IPS DF 6.9 (cell line): Measurements from ENCODE around the gene TIPIN.
"Not testable (repeated sequence)": the region's sequence is repeated elsewhere in the genome, so short reads cannot be mapped to it uniquely, and the experiment has no call there.

Experiments
- DNase-seq: peaks from one replicate; pipeline ENCODE4 v3.0.0-alpha.2; 2013; ENCODE audit warnings: low read depth, low spot score
- H3K27ac ChIP-seq: one replicate; pipeline ENCODE4 v1.5.1; 2013; ENCODE audit warnings: low read length, control low read depth
- H3K27me3 ChIP-seq: 2 replicates; pipeline ENCODE4 v1.6.1; 2013; ENCODE audit warnings: mild to moderate bottlenecking, low read length; ENCODE audit not compliant: control insufficient read depth, insufficient read depth
- H3K36me3 ChIP-seq: 2 replicates; pipeline ENCODE4 v1.6.1; 2013; ENCODE audit warnings: low read length; ENCODE audit not compliant: control insufficient read depth, insufficient read depth
- H3K4me1 ChIP-seq: 2 replicates; pipeline ENCODE4 v1.6.1; 2013; ENCODE audit warnings: low read length; ENCODE audit not compliant: control insufficient read depth, insufficient read depth
- H3K4me3 ChIP-seq: 2 replicates; pipeline ENCODE4 v1.5.1; 2013; ENCODE audit warnings: mild to moderate bottlenecking, low read length
- H3K9me3 ChIP-seq: 2 replicates; pipeline ENCODE4 v1.6.1; 2013; ENCODE audit warnings: low read length, inconsistent platforms; ENCODE audit not compliant: control insufficient read depth, insufficient read depth
- WGBS: extraction: QIAGEN DNeasy Blood & Tissue Kit; methylation state at CpG from one replicate; pipeline ENCODE4 v1.1.7; 2013; ENCODE audit warnings: mixed read lengths, missing lambda C conversion rate; ENCODE audit not compliant: insufficient read length, insufficient coverage; 5-methylcytosine and 5-hydroxymethylcytosine counted together

Gene TIPIN

DNA sequence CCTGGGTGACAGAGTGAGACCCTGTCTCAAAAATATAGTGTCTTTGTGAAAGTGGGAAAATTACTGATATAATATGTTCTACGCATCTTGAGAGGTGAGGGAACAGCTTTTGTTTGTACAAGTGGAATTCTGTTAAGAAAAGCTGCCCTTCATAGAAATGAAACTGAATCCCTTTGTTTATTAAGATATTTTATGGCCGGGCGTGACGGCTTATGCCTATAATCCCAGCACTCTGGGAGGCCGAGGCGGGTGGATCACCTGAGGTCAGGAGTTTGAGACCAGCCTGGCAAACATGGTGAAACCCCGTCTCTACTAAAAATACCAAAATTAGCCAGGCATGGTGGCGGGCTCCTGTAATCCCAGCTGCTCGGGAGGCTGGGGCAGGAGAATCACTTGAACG is 52.1 kb downstream of the TIPIN start:
- H3K27ac ChIP-seq, H3K4me3 ChIP-seq, H3K4me1 ChIP-seq, H3K27me3 ChIP-seq, H3K9me3 ChIP-seq, DNase-seq, H3K36me3 ChIP-seq: not testable (repeated sequence)
- no CpG with 5 or more reads among the region's 10 CpGs for WGBS

DNA sequence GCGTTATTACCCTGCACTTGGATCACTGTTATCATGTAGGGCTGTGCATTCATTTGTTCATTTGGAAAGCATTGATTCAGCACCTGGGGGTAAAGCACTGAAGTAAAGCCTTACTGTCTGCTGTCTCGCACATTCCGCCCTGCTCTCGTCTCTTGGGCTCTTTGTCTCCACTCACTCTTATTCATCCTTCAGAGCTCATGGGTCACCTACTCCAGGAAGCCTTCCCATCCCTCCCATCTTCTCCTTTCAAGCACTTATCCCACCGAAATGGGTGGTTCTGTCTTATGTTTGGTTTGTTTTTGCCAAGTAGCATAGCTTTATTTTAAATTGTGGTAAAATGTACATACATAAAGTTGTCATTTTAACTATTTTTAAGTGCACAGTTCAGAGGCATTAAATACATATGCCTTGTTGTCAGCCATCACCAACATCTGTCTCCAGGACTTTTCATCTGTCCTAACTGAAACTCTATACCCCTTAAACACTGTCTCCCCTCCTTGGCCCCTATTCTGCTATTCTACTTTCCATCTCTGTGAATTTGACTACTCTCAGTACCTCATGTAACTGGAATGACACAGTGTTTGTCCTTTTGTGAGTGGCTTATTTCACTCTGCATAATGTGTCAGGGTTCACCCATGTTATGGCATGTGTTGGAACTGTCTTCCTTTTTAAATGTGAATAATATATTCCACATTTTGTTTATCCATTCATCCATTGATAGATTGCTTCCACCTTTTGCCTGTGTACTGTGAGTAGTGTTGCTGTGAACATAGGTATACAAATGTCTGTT is 53.8 kb downstream of the TIPIN start:
- no peaks in the 10 kb centered on the region for H3K9me3 ChIP-seq
- no CpG with 5 or more reads among the region's 5 CpGs for WGBS
- DNase-seq: no peak
- no peak overlapping the region for H3K27ac ChIP-seq
- no peaks in the 10 kb centered on the region for H3K4me1 ChIP-seq
- no peaks in the 10 kb centered on the region for H3K27me3 ChIP-seq
- no peaks in the 10 kb centered on the region for H3K36me3 ChIP-seq
- H3K4me3 ChIP-seq: no peak overlapping the region

DNA sequence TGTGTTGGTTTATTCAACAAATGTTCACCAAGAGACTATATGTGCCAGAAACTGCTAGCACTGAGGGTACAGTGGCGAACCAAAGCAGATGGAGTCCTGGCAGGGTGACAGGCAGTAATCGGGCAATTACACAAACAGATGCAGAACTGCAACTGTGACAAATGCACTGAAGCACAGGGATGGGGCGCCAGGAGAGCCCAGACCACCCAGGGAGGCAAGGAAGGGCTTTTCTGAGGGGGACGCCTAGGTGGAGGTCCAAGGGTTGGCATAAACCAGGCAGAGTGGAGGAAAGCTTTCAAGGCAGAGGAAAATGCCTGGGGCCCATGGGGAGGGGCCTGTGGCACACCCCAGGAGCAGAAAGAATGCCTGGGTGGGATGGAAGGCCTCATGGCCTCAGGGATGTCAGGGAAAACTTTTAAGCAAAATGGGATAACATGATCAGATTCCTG is 57.7 kb downstream of the TIPIN start:
- Histone ChIP-seq H3K4me1 (peaks cover 5% of the 10 kb centered on the region; the same call in 1 of the 2 replicates), H3K27me3 (no peaks in the 10 kb centered on the region), H3K4me3 (no peak overlapping the region), H3K27ac (no peak overlapping the region), H3K36me3 (no peaks in the 10 kb centered on the region), H3K9me3 (no peaks in the 10 kb centered on the region)
- no CpG with 5 or more reads among the region's 4 CpGs for WGBS
- no peak for DNase-seq

DNA sequence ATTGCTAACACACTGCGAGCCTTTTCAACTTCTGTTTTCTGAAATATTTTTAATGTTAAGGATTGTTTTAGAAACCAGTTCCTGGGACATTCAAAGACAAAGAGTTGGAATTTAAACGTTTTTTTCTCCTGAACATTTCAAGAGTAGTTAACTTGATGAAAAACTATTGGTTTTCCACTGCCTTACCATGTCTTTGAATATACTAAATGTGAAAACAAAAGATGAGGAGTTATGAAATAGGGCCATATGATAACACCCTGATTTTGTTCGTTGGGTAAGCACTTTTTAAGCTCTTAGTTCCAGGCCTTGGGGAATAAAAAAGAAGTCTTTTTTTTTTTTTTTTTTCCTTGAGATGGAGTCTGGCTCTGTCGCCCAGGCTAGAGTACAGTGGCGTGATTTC is 60.3 kb downstream of the TIPIN start:
- no peak overlapping the region for H3K27ac ChIP-seq
- no peaks in the 10 kb centered on the region for H3K36me3 ChIP-seq
- H3K9me3 ChIP-seq: no peaks in the 10 kb centered on the region
- H3K4me1 ChIP-seq: peaks cover 5% of the 10 kb centered on the region; the same call in 1 of the 2 replicates
- no peak for DNase-seq
- no CpG with 5 or more reads among the region's 5 CpGs for WGBS
- H3K4me3 ChIP-seq: no peak overlapping the region
- no peaks in the 10 kb centered on the region for H3K27me3 ChIP-seq

DNA sequence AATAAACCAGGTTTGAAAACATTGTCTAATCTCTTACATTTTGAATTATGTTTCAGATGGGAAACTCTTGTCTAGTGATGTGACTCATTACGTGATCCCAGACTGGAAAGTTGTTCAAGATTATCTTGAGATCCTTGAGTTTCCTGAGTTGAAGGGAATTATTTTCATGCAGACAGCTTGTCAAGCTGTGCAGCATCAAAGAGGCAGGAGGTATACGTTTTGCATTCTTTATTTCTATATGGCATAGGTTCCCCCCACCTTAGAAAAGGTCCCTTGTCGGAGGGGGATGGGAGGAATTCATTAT is 61.6 kb downstream of the TIPIN start:
- no CpG with 5 or more reads among the region's 3 CpGs for WGBS
- Histone ChIP-seq H3K36me3 (no peaks in the 10 kb centered on the region), H3K4me3 (no peak overlapping the region), H3K4me1 (peaks cover 5% of the 10 kb centered on the region; the same call in 1 of the 2 replicates), H3K27ac (no peak overlapping the region), H3K27me3 (no peaks in the 10 kb centered on the region), H3K9me3 (no peaks in the 10 kb centered on the region)
- no peak for DNase-seq

DNA sequence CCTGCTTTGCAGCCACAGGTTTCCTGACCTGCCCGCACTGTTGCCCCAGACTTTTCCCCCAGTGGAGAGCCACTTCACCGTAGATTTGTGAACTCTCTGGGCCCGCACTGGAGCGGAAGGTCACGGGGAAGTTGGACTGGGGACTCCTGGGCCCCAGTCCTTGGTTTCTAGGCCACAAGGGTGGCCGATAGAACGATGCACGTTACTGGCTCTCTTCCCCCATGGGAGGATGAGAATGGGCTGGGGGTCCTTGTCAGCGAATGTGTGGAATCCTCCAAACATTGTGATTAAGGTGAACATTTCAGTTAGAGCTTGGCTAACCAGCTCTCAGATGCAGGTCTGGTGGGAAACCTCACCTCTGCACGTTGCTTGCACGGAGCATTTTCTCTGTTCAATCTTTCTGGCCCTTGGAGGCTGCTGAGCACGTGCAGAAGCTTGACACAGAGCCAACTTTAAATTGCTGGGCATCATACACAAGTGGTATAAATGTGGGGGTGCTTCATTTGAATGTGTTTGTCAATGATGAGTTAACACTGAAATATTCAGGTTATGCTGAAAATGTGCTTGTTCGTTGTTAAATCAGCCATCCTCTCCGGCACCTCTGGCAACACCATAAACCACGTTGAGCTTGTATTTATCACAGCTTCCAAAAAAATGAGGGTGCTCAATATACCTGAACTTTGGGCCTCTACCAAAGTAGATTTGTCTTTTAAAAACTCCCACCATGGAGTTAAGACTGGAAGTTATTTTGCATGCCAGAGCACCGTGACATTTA is 62.1 kb downstream of the TIPIN start:
- WGBS: no CpG with 5 or more reads among the region's 16 CpGs
- H3K9me3 ChIP-seq: no peaks in the 10 kb centered on the region
- H3K4me3 ChIP-seq: peak overlapping the region; percentile 62; the same call in 1 of the 2 replicates
- H3K4me1 ChIP-seq: peaks cover 5% of the 10 kb centered on the region; the same call in 1 of the 2 replicates
- H3K27me3 ChIP-seq: no peaks in the 10 kb centered on the region
- no peak for DNase-seq
- no peaks in the 10 kb centered on the region for H3K36me3 ChIP-seq
- no peak overlapping the region for H3K27ac ChIP-seq

DNA sequence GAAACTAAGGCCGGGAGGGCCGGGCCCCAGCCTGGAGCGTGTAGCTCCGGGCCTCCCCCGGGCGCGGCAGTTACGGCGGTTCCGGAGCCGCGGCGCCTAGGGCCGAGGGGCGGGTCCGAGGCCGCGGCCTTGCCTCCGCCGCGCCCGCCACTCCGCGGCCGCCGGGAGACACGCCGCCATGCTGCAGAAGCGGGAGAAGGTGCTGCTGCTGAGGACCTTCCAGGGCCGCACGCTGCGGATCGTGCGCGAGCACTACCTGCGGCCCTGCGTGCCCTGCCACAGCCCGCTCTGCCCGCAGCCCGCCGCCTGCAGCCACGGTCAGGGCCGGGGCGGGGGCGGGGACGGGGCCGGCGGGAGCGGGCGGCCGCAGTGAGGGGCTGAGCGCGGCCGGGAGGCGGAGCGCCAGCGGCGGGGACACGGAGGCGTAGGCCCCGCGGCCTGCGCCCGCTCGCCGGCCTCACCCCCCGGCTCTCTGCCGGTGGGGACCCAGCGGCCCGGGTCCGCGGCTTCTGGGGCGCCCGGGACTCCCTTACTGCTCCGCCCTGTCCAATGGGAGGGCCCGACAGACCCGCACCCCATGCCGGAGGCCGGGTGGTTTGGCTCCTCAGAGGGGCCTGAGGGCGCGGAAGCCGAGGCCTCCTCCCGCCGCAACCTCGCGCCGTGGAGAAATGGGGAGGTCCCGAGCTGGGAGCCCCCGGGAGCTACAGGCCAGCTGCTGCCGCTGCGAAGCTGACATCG is 62.9 kb downstream of the TIPIN start, which contains the start of gene DIS3L:
Gene DIS3L (plus strand): TSS at position 150 of the 738 bp plus-strand sequence. CDS start 29 bp downstream, at position 179.
- peaks cover 5% of the 10 kb centered on the region; the same call in 1 of the 2 replicates for H3K4me1 ChIP-seq
- peak within 1 kb of the TSS; percentile 62; the same call in 1 of the 2 replicates for H3K4me3 ChIP-seq
- no CpG with 5 or more reads among the region's 92 CpGs for WGBS
- no peak for DNase-seq
- H3K9me3 ChIP-seq: no peaks in the 10 kb centered on the region
- H3K36me3 ChIP-seq: no peaks in the 10 kb centered on the region
- no peaks in the 10 kb centered on the region for H3K27me3 ChIP-seq
- no peak within 1 kb of the TSS for H3K27ac ChIP-seq

DNA sequence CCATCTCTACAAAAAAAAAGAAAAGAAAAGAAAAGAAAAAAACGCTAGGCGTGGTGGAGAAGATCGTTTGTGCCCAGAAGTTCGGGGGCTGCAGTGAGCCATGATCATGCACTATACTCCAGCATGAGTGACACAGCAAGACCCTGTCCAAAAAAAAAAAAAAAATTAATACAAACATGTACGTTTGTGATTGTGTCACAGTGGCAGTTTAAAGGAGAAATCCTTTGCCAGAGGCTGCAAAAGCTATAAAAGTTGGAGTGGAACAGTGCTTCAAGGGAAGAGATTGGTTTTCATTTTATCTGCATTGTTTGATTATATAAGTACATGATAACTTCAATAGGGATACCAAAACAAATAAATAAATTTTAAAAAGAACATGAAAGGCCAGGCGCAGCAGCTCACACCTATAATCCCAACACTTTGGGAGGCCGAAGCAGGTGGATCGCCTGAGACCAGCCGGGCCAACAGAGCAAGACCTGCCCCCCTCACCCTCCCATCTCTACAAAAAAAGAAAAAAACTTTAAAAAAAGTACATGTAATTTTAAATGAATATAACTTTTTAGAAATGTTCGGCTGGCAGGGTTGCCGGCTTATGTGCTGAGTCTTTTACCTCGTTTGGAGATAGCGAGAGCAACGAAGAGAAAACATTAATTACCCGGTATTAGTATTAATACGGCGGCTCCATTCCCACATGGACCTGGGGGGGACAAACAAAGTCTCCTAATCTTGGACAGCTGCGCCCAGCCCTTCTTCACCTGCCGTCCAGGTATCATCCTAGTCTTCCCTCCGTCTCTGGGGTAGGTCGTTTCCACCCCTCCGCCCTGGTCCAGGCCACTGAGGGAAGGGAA is 63.7 kb downstream of the TIPIN start:
- H3K27me3 ChIP-seq: no peaks in the 10 kb centered on the region
- no peak for DNase-seq
- H3K9me3 ChIP-seq: no peaks in the 10 kb centered on the region
- no peak overlapping the region for H3K27ac ChIP-seq
- peaks cover 5% of the 10 kb centered on the region; the same call in 1 of the 2 replicates for H3K4me1 ChIP-seq
- peak overlapping the region; percentile 62; the same call in 1 of the 2 replicates for H3K4me3 ChIP-seq
- no peaks in the 10 kb centered on the region for H3K36me3 ChIP-seq
- WGBS: no CpG with 5 or more reads among the region's 22 CpGs

DNA sequence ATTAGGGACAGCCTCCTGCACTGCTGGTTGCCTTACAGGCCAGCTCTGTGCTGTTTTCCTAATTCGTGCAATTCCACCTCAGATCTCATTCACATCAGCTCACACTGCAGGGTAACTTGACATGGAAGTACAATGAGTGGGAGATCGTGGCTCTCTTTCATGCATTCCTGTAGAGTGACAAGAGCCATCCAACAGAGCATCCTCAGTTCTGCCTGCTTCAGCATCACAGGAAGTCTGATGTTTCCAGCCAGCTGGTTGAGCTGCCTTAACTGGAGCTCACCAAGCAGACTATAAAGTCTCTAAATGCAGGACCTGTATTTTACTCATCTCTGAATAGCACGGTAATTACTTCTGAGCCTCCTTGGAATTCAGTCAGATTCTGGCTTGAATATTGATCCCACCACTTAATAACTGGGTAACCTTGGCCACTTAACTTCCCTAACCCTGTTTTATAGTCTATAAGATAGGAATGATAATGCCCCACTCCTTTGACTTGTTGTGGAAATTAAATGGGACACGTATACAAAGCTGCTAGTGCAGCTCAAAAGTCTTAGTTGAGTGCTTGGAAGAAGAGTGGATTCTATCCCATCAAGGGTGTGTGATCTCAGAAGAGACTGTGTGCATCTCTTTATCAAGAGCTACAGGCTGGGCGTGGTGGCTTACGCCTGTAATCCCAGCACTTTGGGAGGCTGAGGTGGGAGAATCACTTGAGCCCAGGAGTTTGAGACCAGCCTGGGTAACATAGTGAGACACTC is 64.5 kb downstream of the TIPIN start:
- Histone ChIP-seq H3K4me1 (peaks cover 5% of the 10 kb centered on the region; the same call in 1 of the 2 replicates), H3K27ac (no peak overlapping the region), H3K9me3 (no peaks in the 10 kb centered on the region), H3K27me3 (no peaks in the 10 kb centered on the region), H3K4me3 (no peak overlapping the region), H3K36me3 (no peaks in the 10 kb centered on the region)
- no peak for DNase-seq
- WGBS: no CpG with 5 or more reads among the region's 6 CpGs
